Thoracic aorta (tissue), 2 donors: Measurements from ENCODE around the gene TBL1XR1. TPM values are rescaled to one million over a fixed set of nuclear protein-coding genes. Genes with fewer than 3 reads are reported as not detected.
"Not testable (repeated sequence)": the region's sequence is repeated elsewhere in the genome, so short reads cannot be mapped to it uniquely, and the experiment has no call there.

Experiments used
- ATAC-seq: fragments of 150-250 bp; one replicate; pipeline ENCODE4 v1.8.0; 2017; ENCODE audit warnings: low read depth; ENCODE audit not compliant: insufficient number of reproducible peaks, low FRiP score
- DNase-seq: peaks from one replicate; pipeline ENCODE4 v3.0.0-alpha.2; 2020; ENCODE audit warnings: low spot score
- H3K27ac ChIP-seq, 2 donors: fragments of 200-600 bp; sonication (generic); 1 replicate in 1 of 2; 2 replicates in 1 of 2; pipeline ENCODE4 v1.5.1; 2016; ENCODE audit warnings: mild to moderate bottlenecking in 2 of 2, moderate library complexity in 2 of 2
- H3K27me3 ChIP-seq: fragments of 200-600 bp; sonication (generic); replicated peaks from 2 replicates; pipeline ENCODE4 v1.6.0; 2016; ENCODE audit warnings: mild to moderate bottlenecking; ENCODE audit not compliant: insufficient read depth
- H3K36me3 ChIP-seq: fragments of 200-600 bp; sonication (generic); one replicate; pipeline ENCODE4 v1.5.1; 2016
- H3K4me1 ChIP-seq, 2 donors: fragments of 200-600 bp; sonication (generic); 1 replicate in 1 of 2; 2 replicates in 1 of 2; pipeline versions ENCODE4 v1.5.1 to v1.6.0; 2016; ENCODE audit warnings: low read depth in 2 of 2, mild to moderate bottlenecking in 1 of 2; ENCODE audit not compliant: control insufficient read depth in 1 of 2
- H3K4me3 ChIP-seq: fragments of 200-600 bp; sonication (generic); 2 replicates; pipeline ENCODE4 v1.5.1; 2016; ENCODE audit warnings: mild to moderate bottlenecking
- H3K9me3 ChIP-seq: fragments of 200-600 bp; sonication (generic); 2 replicates; pipeline ENCODE4 v1.5.1; 2016
- total RNA-seq, 2 donors: library from RNA; depleted of rRNA; stranded (reverse); fragments of >200 nt; gene quantifications; one replicate each; pipeline versions ENCODE4 v1.1.0 to v1.2.3, GENCODE V29; 2016
- TF ChIP-seq, protein P1 (sequence below): fragments of 200-600 bp; sonication (generic); IDR thresholded peaks from one replicate; pipeline ENCODE4 v1.5.1; 2019; ENCODE audit warnings: antibody characterized with exemption

The TBL1XR1 gene
- total RNA-seq, 2 donors from 2014 or later, result 67.0 to 109 TPM

DNA sequence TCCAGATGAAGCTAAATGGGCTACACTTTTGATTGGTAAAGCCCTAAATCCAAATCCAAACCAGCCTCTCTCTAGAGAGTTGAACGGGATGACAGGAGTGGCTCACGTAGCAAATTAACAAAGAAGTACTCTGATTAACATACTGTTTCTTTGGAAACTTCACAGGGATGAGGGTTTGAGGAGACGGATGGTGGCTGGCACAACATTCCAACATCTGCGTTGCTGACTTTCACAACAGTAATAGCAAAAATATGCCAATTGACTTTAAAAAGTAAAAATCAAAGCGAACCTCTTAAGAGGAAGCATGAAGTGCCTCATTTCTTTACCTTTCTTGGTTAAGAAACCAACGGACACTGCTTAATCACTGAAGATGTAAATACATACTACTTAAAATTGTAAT is 181.4 kb downstream of the TBL1XR1 start:
- Histone ChIP-seq H3K36me3 (peaks cover 10% of the 10 kb centered on the region), H3K27ac (no peak overlapping the region), H3K4me3 (no peak overlapping the region), H3K4me1 (no peaks in the 10 kb centered on the region), H3K27me3 (no peaks in the 10 kb centered on the region), H3K9me3 (no peaks in the 10 kb centered on the region)
- DNase-seq, result no peak
- ATAC-seq, result no peak
- TF ChIP-seq, protein P1, sequence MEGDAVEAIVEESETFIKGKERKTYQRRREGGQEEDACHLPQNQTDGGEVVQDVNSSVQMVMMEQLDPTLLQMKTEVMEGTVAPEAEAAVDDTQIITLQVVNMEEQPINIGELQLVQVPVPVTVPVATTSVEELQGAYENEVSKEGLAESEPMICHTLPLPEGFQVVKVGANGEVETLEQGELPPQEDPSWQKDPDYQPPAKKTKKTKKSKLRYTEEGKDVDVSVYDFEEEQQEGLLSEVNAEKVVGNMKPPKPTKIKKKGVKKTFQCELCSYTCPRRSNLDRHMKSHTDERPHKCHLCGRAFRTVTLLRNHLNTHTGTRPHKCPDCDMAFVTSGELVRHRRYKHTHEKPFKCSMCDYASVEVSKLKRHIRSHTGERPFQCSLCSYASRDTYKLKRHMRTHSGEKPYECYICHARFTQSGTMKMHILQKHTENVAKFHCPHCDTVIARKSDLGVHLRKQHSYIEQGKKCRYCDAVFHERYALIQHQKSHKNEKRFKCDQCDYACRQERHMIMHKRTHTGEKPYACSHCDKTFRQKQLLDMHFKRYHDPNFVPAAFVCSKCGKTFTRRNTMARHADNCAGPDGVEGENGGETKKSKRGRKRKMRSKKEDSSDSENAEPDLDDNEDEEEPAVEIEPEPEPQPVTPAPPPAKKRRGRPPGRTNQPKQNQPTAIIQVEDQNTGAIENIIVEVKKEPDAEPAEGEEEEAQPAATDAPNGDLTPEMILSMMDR, result no peak

DNA sequence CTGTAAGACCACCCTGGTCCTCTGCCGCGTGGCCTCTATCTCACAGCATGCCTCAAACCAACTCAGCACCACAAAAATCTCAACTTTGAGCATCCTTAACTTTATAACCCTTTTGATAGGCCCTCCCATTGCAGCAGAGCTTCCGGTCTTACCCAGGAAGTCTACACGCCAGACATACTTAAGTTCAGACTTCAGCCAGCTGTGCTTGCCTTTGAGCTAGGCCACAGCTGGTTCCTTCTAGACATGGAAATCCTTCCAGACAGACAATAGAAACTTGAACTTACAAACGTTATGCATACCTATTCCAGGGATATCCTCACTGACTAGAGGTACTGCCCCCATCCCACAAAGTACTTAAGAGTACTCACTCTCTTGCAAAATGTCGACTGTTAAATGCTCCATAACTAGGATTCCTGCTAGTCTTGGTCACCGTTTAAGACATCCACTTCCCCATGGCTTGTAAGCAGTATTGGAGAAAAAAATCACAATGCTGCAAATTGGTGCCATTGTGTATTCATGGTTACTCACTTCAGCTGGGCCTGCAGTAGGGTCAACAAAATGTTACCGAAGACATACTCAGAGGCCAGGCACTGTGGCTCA is 183.5 kb downstream of the TBL1XR1 start:
- no peaks in the 10 kb centered on the region for H3K27me3 ChIP-seq
- ATAC-seq, result no peak
- no peaks in the 10 kb centered on the region for H3K9me3 ChIP-seq
- DNase-seq, result no peak
- H3K27ac ChIP-seq, result no peak overlapping the region
- H3K4me3 ChIP-seq, result no peak overlapping the region
- TF ChIP-seq, protein P1, result no peak
- peaks cover 9% of the 10 kb centered on the region for H3K36me3 ChIP-seq
- no peaks in the 10 kb centered on the region for H3K4me1 ChIP-seq

- H3K4me1 ChIP-seq, result no peaks in the 10 kb centered on the region
- DNase-seq (no peak), ATAC-seq (no peak)
- no peaks in the 10 kb centered on the region for H3K27me3 ChIP-seq
- H3K9me3 ChIP-seq, result peaks cover 8% of the 10 kb centered on the region
- TF ChIP-seq, protein P1, result no peak
- no peak overlapping the region for H3K4me3 ChIP-seq
- H3K27ac ChIP-seq, result no peak overlapping the region
- no peaks in the 10 kb centered on the region for H3K36me3 ChIP-seq
These were observed 191.4 kb downstream of the TBL1XR1 start for GRCh38 chr3:177005718-177006405.

- ATAC-seq, H3K27ac ChIP-seq, H3K27me3 ChIP-seq, H3K4me1 ChIP-seq, H3K36me3 ChIP-seq, DNase-seq, H3K9me3 ChIP-seq, H3K4me3 ChIP-seq: not testable (repeated sequence)
These were observed 197.1 kb downstream of the TBL1XR1 start for GRCh38 chr3:177000159-177000558.

DNA sequence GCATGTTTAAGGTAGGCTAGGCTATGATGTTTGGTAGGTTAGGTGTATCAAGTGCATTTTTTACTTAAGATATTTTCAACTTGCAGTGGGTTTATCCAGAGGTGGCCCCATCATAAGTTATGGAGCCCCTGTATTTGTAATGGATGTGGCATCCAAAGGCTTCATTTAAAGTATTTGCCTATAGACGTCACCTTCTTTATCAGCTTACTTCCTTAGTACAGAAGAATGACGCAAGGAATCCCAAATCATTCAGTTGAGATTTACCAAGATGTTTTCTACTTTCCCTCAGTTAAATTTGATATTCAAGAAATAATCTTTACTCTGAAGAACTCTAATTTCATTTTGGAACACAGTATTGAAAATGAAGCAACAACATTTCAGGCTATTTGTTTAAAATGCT is 201.3 kb downstream of the TBL1XR1 start:
- Histone ChIP-seq H3K36me3 (no peaks in the 10 kb centered on the region), H3K4me3 (no peak overlapping the region), H3K27me3 (no peaks in the 10 kb centered on the region), H3K9me3 (no peaks in the 10 kb centered on the region), H3K27ac (no peak overlapping the region), H3K4me1 (no peaks in the 10 kb centered on the region)
- TF ChIP-seq, protein P1, result no peak
- ATAC-seq (no peak), DNase-seq (no peak)
